Measurements from ENCODE around the gene ZNF521. TPM values are rescaled to one million over a fixed set of nuclear protein-coding genes. Genes with fewer than 3 reads are reported as not detected.

The ZNF521 gene
- total RNA-seq, 1 donor from 2014 or later: 41.6 TPM

- Histone ChIP-seq H3K4me3 (no peak overlapping the region), H3K27me3 (no peaks in the 10 kb centered on the region), H3K9me3 (no peaks in the 10 kb centered on the region), H3K27ac (no peak overlapping the region), H3K36me3 (no peaks in the 10 kb centered on the region), H3K4me1 (no peaks in the 10 kb centered on the region)
- no peak for TF ChIP-seq CTCF (IDR thresholded peaks at IDR 0.05)
- no peak for DNase-seq (ENCODE audit: low spot score in 2 of 2)
- intact Hi-C loops (cut with DNase I): no loop called here
Observed at GRCh38 chr18:25289001-25289631, 62.9 kb downstream of the ZNF521 start.

GRCh38 chr18:25288340-25288938, 63.5 kb downstream of the ZNF521 start:
- Histone ChIP-seq H3K36me3 (no peaks in the 10 kb centered on the region), H3K9me3 (no peaks in the 10 kb centered on the region), H3K27ac (no peak overlapping the region), H3K27me3 (no peaks in the 10 kb centered on the region), H3K4me1 (no peaks in the 10 kb centered on the region), H3K4me3 (no peak overlapping the region)
- no peak for TF ChIP-seq CTCF (IDR thresholded peaks at IDR 0.05)
- intact Hi-C loops (cut with DNase I): no loop called here
- no peak for DNase-seq (ENCODE audit: low spot score in 2 of 2)

- no peaks in the 10 kb centered on the region for H3K36me3 ChIP-seq
- H3K27me3 ChIP-seq: no peaks in the 10 kb centered on the region
- H3K4me1 ChIP-seq: no peaks in the 10 kb centered on the region
- no peak overlapping the region for H3K27ac ChIP-seq
- H3K4me3 ChIP-seq: no peak overlapping the region
- H3K9me3 ChIP-seq: no peaks in the 10 kb centered on the region
- intact Hi-C loops (cut with DNase I): no loop called here
- no peak for TF ChIP-seq CTCF (IDR thresholded peaks at IDR 0.05)
- no peak for DNase-seq (ENCODE audit: low spot score in 2 of 2)
Observed at GRCh38 chr18:25287106-25287505, 64.9 kb downstream of the ZNF521 start.

- H3K27me3 ChIP-seq: no peaks in the 10 kb centered on the region
- H3K9me3 ChIP-seq: no peaks in the 10 kb centered on the region
- no peak overlapping the region for H3K27ac ChIP-seq
- intact Hi-C loops (cut with DNase I): no loop called here
- no peaks in the 10 kb centered on the region for H3K4me1 ChIP-seq
- H3K4me3 ChIP-seq: no peak overlapping the region
- no peak for TF ChIP-seq CTCF (IDR thresholded peaks at IDR 0.05)
- DNase-seq (ENCODE audit: low spot score in 2 of 2): no peak
- H3K36me3 ChIP-seq: no peaks in the 10 kb centered on the region
Observed at GRCh38 chr18:25284861-25285550, 67.0 kb downstream of the ZNF521 start.

- Histone ChIP-seq H3K27ac (no peak overlapping the region), H3K4me1 (no peaks in the 10 kb centered on the region)
- intact Hi-C loops (cut with DNase I): no loop called here
Observed at GRCh38 chr18:25284281-25284680, 67.7 kb downstream of the ZNF521 start.

More at GRCh38 chr18:25284281-25284680, 67.7 kb downstream of the ZNF521 start:
- Histone ChIP-seq H3K27me3 (no peaks in the 10 kb centered on the region), H3K4me3 (no peak overlapping the region), H3K9me3 (no peaks in the 10 kb centered on the region), H3K36me3 (no peaks in the 10 kb centered on the region)
- TF ChIP-seq CTCF (IDR thresholded peaks at IDR 0.05): no peak
- no peak for DNase-seq (ENCODE audit: low spot score in 2 of 2)
